Transverse colon (tissue), 4 donors: ENCODE measurements around the gene TTLL5. TPM values are rescaled to one million over a fixed set of nuclear protein-coding genes. Genes with fewer than 3 reads are reported as not detected.

Experiments
- DNase-seq: peaks from one replicate; pipeline ENCODE4 v3.0.0-alpha.2; 2019
- H3K27ac ChIP-seq, 4 donors: fragments of 200-600 bp; sonication (generic); 2 replicates each; pipeline ENCODE4 v1.5.1; 2016 to 2018; ENCODE audit warnings: inconsistent platforms in 4 of 4
- H3K27me3 ChIP-seq: fragments of 200-600 bp; sonication (generic); 2 replicates; pipeline ENCODE4 v1.5.1; 2017; ENCODE audit warnings: inconsistent platforms
- H3K36me3 ChIP-seq, 4 donors: fragments of 200-600 bp; sonication (generic); 2 replicates each; pipeline ENCODE4 v1.5.1; 2017 to 2019; ENCODE audit warnings: inconsistent platforms in 4 of 4
- H3K4me1 ChIP-seq, 4 donors: fragments of 200-600 bp; sonication (generic); 2 replicates each; pipeline ENCODE4 v1.5.1; 2017 to 2020; ENCODE audit warnings: inconsistent platforms in 4 of 4
- H3K4me3 ChIP-seq, 4 donors: fragments of 200-600 bp; sonication (generic); 1 replicate in 1 of 4; 2 replicates in 3 of 4; pipeline versions ENCODE4 v1.5.1 to v1.6.1; 2017 to 2019; ENCODE audit warnings: inconsistent platforms in 4 of 4
- H3K9me3 ChIP-seq, 2 donors: fragments of 200-600 bp; sonication (generic); 2 replicates each; pipeline ENCODE4 v1.5.1; 2017 to 2019; ENCODE audit warnings: inconsistent platforms in 2 of 2
- EP300 ChIP-seq: sonication (generic); formaldehyde crosslinking; IDR thresholded peaks from one replicate; pipeline ENCODE4 v1.6.1; 2017; ENCODE audit warnings: antibody characterized with exemption, low read depth
- POLR2A ChIP-seq: fragments of 450-650 bp; IDR thresholded peaks from one replicate; pipeline ENCODE4 v1.6.1; 2016; ENCODE audit warnings: antibody characterized with exemption, mild to moderate bottlenecking, moderate library complexity
- POLR2AphosphoS5 ChIP-seq, 3 donors: sonication (generic); formaldehyde crosslinking; IDR thresholded peaks; one replicate each; pipeline ENCODE4 v1.6.1; 2016; ENCODE audit warnings: antibody characterized with exemption in 3 of 3
- WGBS, 2 donors: methylation state at CpG; one replicate each; pipeline ENCODE4 v1.1.5; 2018; ENCODE audit warnings: low coverage in 1 of 2; 5-methylcytosine and 5-hydroxymethylcytosine counted together
- in situ Hi-C, 4 donors: fragments of 200-750 bp; cut with MboI; loops; one replicate each; pipeline versions ENCODE4 v1.15.0 to v1.15.1; 2017; ENCODE audit warnings: low sequenced_read_pairs in 3 of 4, low pct_ligation_motif_present in 1 of 4, low pct_unique_long_range_greater_than_20kb in 1 of 4
- intact Hi-C: fragments of 100-400 bp; cut with DNase I; formaldehyde crosslinking; loops from one replicate; pipeline ENCODE4 v1.15.1; 2023; ENCODE audit warnings: low total_unique reads
- total RNA-seq, 4 donors: library from RNA; depleted of rRNA; stranded (reverse); fragments of >200 nt; gene quantifications; one replicate each; pipeline ENCODE4 v1.1.0, GENCODE V29; 2016
- TF ChIP-seq, protein P1 (sequence below), 5 experiments: fragments of 200-600 bp in 3 of 5; fragments of 450-650 bp in 2 of 5; sonication (generic) in 3 of 5; IDR thresholded peaks; 1 replicate in 2 of 5; 2 replicates in 3 of 5; pipeline ENCODE4 v1.5.1; 2016 to 2017; ENCODE audit warnings: antibody characterized with exemption in 5 of 5, inconsistent platforms in 3 of 5, mild to moderate bottlenecking in 2 of 5, moderate library complexity in 1 of 5

The TTLL5 gene
- total RNA-seq, 4 donors from 2014 or later: 16.1 to 264 (median 40.8) TPM

DNA sequence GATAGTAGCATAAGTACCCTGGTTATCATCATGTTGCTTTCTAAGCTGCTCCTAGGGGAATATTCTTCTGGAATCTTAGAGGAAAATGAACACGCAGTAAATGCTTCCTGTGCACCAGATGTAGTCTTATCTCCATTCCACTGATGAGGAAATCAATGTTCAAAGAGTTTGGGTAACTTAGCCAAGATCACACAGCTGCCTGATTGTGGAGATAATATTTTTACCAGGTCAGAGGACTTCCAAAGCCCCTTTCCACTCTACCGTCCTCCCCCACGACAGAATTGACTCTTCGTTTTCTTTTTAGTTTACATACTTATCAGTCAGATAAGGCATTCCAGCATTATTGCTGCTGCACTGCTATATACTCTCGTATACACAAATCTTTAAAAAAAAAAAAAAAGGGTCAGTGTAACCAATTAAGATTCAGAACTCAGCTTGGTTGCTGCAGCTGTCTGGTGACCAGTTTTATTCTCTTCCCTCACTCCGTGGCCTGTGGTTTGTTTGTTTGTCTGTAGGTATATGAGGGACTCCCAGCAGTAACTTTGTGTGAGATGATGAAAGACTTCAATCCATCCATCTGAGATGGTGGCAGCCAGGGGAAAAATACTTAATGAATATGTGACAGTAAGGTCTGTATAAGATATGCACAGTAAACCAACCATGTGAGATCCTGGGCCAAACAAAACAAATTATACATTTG, 210.3 kb downstream of the TTLL5 start:
- 44 to 47% methylated on average over 6 of the region's 6 CpGs for WGBS, 2 donors
- intact Hi-C loops (no loop called here), in situ Hi-C loops (no loop called here)
- H3K4me3 ChIP-seq: no peak overlapping the region
- H3K9me3 ChIP-seq: no peaks in the 10 kb centered on the region
- H3K27me3 ChIP-seq: no peaks in the 10 kb centered on the region
- peaks cover 0 to 29% (median 10%) of the 10 kb centered on the region in 4 donors for H3K4me1 ChIP-seq
- DNase-seq: no peak
- TF ChIP-seq EP300: no peak
- TF ChIP-seq POLR2AphosphoS5 (IDR thresholded peaks at IDR 0.05): no peak
- H3K27ac ChIP-seq: no peak overlapping the region
- no peaks in the 10 kb centered on the region for H3K36me3 ChIP-seq

DNA sequence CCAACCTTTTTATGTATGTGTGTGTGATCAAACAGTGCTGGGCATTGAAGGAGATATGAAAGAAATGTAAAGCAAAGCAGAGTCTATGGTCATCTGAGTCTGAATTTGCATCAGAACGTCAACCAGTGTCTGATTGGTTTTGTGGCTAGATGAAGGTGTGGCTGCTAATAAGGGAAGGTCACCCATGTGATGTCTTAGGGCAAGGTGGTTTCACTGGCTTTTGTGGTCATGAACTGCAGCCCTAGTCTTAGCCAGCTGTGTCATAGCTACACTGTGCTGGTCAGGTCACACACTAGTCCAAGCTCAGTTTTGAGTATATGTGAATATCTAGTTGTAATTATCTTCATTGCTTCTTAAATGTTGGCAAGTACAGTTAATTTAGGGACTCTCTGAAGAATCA, 214.9 kb downstream of the TTLL5 start:
- intact Hi-C loops: no loop called here
- Histone ChIP-seq H3K4me3 (no peak overlapping the region), H3K4me1 (peaks cover 0 to 25% (median 13%) of the 10 kb centered on the region in 4 donors), H3K36me3 (no peaks in the 10 kb centered on the region), H3K27me3 (no peaks in the 10 kb centered on the region), H3K9me3 (no peaks in the 10 kb centered on the region), H3K27ac (peak overlapping the region in 1 of 4 donors; percentile 0)
- WGBS, 2 donors: 56 to 80% methylated on average over 1 of the region's 1 CpG
- in situ Hi-C loops: no loop called here
- DNase-seq: no peak
- TF ChIP-seq EP300: no peak
- TF ChIP-seq POLR2A: no peak
- TF ChIP-seq POLR2AphosphoS5 (IDR thresholded peaks at IDR 0.05): no peak
- TF ChIP-seq, protein P1, sequence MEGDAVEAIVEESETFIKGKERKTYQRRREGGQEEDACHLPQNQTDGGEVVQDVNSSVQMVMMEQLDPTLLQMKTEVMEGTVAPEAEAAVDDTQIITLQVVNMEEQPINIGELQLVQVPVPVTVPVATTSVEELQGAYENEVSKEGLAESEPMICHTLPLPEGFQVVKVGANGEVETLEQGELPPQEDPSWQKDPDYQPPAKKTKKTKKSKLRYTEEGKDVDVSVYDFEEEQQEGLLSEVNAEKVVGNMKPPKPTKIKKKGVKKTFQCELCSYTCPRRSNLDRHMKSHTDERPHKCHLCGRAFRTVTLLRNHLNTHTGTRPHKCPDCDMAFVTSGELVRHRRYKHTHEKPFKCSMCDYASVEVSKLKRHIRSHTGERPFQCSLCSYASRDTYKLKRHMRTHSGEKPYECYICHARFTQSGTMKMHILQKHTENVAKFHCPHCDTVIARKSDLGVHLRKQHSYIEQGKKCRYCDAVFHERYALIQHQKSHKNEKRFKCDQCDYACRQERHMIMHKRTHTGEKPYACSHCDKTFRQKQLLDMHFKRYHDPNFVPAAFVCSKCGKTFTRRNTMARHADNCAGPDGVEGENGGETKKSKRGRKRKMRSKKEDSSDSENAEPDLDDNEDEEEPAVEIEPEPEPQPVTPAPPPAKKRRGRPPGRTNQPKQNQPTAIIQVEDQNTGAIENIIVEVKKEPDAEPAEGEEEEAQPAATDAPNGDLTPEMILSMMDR (IDR thresholded peaks at IDR 0.05): no peak

- Histone ChIP-seq H3K4me1 (peaks cover 0 to 19% (median 13%) of the 10 kb centered on the region in 4 donors), H3K36me3 (no peaks in the 10 kb centered on the region), H3K27me3 (no peaks in the 10 kb centered on the region), H3K9me3 (no peaks in the 10 kb centered on the region), H3K27ac (peak overlapping the region in 1 of 4 donors; percentile 0), H3K4me3 (no peak overlapping the region)
- DNase-seq: no peak
- WGBS, 2 donors: 60 to 100% methylated on average over 1 to 3 of the region's 3 CpGs
- TF ChIP-seq POLR2AphosphoS5 (IDR thresholded peaks at IDR 0.05) (no peak), POLR2A (no peak), EP300 (no peak)
- TF ChIP-seq, protein P1 (IDR thresholded peaks at IDR 0.05): no peak
- in situ Hi-C loops (no loop called here), intact Hi-C loops (no loop called here)
Observed at GRCh38 chr14:75876530-75876929, 215.5 kb downstream of the TTLL5 start.

GRCh38 chr14:75877292-75877691, 216.2 kb downstream of the TTLL5 start:
- intact Hi-C loops: no loop called here
- Histone ChIP-seq H3K9me3 (no peaks in the 10 kb centered on the region), H3K4me1 (peaks cover 0 to 15% (median 13%) of the 10 kb centered on the region in 4 donors), H3K27me3 (no peaks in the 10 kb centered on the region), H3K36me3 (no peaks in the 10 kb centered on the region), H3K4me3 (no peak overlapping the region), H3K27ac (no peak overlapping the region)
- DNase-seq: no peak
- 82% methylated on average over 1 of the region's 1 CpG; no CpG with 5 or more reads in 1 of the 2 donors for WGBS, 2 donors
- TF ChIP-seq, protein P1 (IDR thresholded peaks at IDR 0.05): no peak
- no peak for TF ChIP-seq POLR2AphosphoS5 (IDR thresholded peaks at IDR 0.05)
- no peak for TF ChIP-seq EP300
- TF ChIP-seq POLR2A: no peak
- in situ Hi-C loops: no loop called here
